DLD1 (cell line): ENCODE results near the gene ANKH.
"Not testable (repeated sequence)": the region's sequence is repeated elsewhere in the genome, so short reads cannot be mapped to it uniquely, and the experiment has no call there.

ENCODE experiments used
- in situ Hi-C: cut with HindIII; loops from 2 replicates; pipeline ENCODE4 v1.10.0; 2017; ENCODE audit warnings: low sequenced_read_pairs

ANKH gene

GRCh38 chr5:14884062-14884612 lies 12.6 kb upstream of the ANKH start:
- in situ Hi-C loops: no loop called here

DNA sequence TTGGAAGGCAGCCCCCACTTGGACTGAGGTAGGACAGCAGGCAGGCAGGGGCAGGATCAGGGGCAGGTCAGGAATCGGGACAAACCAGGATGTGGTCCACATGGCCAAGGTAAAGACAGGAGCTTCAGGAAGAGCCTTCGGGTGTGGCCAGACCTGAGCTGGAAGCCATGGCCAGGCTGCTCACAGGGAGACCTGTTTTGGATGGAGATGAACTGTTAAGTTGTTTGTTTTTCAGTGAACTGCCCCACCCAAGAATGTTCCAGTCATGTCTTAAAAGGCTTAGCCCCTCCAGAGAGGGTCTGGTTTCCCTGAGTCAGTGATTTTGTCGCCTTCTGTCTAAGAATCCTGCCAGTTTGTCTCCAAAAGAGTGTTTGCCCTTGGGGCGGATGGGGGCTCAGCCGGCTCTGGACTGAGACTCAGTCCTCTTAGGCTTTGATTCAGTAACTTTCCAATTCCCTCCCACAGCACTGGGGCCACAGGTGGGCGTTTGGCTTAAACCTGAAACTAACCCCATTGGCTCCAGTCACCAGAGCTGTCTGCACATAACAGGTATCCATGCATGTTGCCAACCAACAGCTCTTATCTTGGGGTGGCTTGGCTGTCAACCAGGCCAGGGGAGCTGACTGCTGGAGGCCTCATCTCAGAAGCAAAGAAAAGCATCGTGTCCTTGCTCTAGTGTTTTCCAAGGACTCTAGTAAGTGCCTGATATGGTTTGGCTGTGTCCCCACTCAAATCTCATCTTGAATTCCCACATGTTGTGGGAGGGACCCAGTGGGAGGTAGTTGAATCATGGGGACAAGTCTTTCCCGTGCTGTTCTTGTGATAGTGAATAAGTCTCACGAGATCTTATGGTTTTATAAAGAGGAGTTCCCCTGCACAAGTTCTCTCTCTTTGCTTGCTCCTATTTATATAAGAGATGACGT lies 11.3 kb upstream of the ANKH start:
- in situ Hi-C loops: no loop called here

- in situ Hi-C loops: no loop called here
These were observed 10.2 kb upstream of the ANKH start for GRCh38 chr5:14881826-14882225.

- in situ Hi-C loops: no loop called here
These were observed 9.1 kb upstream of the ANKH start for GRCh38 chr5:14880688-14881087.

GRCh38 chr5:14879937-14880589 lies 8.5 kb upstream of the ANKH start:
- in situ Hi-C loops: no loop called here

- in situ Hi-C loops: no loop called here
These were observed 7.8 kb upstream of the ANKH start for GRCh38 chr5:14879393-14879792.

DNA sequence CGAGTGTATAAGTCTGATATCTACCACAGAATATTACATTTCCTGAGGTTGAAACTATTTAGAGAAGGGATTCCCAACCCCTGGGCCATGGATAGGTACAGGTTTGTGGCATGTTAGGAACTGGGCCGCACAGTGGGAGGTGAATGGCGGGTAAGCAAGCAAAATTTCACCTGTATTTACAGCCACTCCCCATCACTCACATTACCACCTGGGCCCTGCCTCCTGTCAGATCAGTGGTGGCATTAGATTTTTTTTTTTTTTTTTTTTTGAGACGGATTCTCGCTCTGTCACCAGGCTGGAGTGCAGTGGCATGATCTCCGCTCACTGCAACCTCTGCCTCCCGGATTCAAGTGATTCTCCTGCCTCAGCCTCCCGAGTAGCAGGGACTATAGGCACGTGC lies 6.6 kb upstream of the ANKH start:
- in situ Hi-C loops: not testable (repeated sequence)

- in situ Hi-C loops: no loop called here
These were observed 4.5 kb upstream of the ANKH start for GRCh38 chr5:14876095-14876494.

DNA sequence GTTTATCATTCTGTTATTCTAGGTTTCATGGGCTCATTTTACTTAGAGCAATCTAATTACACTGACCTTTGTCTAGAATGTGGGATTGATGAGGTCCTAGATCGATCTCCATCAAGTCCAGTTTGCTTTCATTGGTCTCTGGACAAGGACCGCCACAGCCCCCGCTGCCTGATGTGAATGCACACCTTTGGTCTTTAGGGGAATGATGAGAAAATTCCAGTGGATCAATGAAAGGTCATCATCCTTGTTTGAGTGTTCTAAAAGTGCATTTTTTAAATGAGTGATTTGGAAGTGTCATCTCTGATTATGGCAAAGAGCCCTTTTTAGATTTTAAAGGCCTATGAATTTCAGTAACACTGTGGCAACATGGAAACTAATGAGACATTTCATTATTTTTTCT lies 2.2 kb upstream of the ANKH start:
- in situ Hi-C loops: no loop called here

DNA sequence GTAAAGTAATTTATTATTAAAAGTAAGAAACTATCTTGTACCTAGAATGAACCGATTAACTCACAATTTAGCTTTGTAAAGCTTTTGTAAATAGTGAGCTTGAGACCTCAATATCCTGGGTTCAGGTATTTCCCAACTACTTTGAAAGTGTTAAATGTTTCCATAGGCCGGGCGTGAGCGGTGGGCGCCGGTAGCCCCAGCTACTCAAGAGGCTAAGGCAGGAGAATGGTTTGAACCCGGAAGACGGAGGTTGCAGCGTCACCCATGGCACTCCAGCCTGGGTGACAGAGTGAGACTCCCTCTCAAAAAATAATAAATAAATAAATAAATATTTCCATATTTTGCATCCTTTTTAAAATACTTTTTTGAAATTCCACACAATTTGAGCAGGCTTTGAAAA lies 1.5 kb upstream of the ANKH start:
- in situ Hi-C loops: no loop called here

GRCh38 chr5:14872070-14872989 lies 752 bp upstream of the ANKH start:
- in situ Hi-C loops: no loop called here

- in situ Hi-C loops: no loop called here
These were observed 1.0 kb downstream of the ANKH start for GRCh38 chr5:14870337-14871213.

DNA sequence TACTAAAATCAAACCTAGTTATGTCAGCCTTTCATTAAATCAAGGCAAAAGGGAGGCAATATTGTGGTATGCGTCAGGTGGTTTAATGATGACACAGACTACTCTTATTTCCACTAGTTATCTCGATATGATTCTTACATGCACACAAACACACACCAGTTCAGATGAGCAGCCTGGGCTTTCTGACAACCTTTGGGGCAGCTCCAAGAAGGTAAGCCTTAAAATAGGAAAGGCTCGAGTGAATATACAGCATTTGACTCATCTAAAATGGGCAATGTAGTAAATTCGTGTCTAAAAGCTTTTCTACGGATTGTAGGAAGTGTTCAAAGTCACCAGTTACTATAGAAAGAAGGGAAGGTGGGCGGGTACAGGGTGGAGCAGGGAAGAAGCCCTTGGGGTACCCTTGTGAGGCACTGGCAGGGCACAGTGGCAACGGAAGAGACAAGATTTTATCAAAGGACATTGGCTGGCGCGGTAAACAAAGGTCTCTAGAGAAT lies 1.9 kb downstream of the ANKH start:
- in situ Hi-C loops: no loop called here

DNA sequence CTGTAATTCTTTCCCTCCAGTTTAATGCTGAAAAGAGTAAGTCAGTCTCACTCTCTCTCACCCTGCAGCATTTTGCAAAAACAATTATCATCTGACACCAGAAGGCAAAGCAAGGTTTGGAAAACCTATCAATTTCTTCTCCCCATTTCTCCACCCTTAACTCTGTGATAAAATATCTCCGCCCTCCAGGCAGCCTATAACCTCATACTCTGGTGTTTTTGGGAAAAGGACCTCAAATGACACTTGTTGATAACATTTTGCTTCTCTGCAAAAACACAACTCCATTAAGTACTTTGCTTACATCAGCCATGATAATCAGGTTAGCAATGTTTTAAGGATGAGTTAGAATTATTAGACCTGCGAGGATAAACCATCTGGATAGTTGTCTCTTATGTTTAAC lies 2.3 kb downstream of the ANKH start:
- in situ Hi-C loops: no loop called here

GRCh38 chr5:14868771-14869170 lies 2.8 kb downstream of the ANKH start:
- in situ Hi-C loops: no loop called here

DNA sequence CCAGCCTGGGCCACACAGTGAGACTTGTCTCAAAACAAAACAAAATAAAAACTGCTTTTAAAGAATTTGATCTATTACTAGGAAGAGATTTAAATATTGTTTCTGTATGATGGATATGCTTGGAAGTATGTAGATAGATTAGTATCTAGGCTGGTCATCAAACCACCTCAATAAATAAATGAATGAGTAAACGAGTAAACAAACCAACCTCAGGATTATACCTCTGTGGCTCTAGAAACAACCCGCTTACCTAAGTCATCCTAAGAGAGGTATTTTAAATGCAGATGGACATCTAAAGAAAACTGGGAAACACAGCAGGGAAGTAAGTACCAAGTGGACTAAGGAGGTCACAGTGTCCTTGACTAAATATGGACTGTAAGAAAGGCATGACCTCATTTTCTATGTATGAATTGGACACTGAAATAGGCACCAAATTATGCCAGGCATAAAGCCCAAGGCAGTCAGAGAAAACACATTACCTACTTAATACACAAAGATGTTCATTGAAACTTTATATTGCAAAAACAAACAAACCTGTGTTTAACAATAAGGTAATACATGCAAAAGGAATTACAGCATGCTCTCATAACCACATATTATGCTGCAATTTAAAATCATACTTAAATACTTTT lies 7.3 kb downstream of the ANKH start:
- in situ Hi-C loops: no loop called here

DNA sequence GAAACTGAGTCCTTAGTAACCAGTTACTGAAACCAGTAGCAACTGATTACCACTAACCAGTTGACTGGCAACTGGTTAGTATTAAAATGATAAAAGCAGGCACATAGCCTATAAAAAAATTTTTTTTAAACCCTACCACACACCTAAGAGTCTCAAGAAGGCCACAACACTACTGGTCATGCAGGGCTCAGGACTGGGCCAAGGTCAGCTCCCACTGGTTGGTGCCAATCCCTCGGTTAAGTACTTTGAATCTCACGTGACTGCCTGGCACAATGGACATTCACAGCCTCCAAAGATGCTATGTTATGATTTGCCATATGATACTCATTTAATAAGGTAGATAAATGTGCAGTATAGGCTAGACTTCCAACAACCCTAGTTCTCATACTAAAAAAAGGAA lies 8.5 kb downstream of the ANKH start:
- in situ Hi-C loops: no loop called here

DNA sequence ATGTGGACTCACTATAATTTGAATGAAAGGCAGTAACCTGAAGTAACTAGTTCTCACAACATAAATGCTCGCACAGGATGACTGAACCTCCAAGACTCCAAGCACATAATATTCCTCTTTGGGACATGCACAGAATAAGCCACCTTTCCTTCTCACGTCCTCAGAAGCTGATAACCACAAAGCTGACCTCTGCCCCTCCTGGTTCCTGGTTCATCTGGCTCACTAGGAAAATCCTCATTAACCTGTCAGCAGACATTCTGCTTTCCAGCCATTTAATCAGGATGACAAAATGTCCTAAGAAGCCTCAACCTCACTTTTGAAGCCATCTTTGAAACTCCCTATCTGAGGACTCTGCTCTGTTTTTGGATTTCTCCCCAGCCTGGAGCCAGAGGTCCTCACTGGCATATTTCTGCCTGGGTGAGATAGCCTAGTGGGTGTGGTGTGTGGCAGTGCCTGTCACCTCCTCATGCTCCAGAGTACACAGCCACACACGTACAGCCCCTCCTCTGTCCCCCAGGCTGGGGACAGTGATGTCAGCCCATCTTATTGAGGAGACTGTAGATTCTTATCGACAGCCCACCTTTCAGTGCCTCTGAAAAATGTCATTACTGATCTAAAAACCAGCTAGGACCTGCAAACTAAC lies 10.3 kb downstream of the ANKH start:
- in situ Hi-C loops: no loop called here

DNA sequence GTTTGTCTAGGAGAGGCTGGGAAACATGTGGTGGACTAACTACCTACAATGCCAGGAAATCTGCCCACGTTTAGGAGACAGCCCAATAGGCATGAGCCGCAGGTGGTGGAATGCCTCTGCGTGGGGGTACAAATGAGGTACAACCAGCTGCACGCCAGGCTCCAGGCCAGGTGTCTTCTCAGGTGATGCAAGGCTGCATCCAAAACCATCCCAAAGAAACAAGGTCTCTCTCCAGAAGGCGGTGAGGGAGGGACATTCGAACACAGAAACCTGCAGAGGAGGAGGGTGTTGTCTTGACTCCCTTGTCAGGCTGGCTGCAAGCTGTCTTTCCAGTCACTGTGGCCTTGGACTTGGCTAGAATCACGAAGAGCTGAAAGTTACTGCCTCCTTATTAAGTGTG lies 11.6 kb downstream of the ANKH start:
- in situ Hi-C loops: loop anchor here (10.0 kb wide), 1 partner anchor 95 kb away; no protein-coding TSS in a partner anchor
